ENCODE data around the gene MACROH2A1.

GRCh38 chr5:135440916-135441315, 41.9 kb upstream of the MACROH2A1 start:
- no peak for TF ChIP-seq CTCF (IDR thresholded peaks at IDR 0.05)
- no peak for TF ChIP-seq POLR2A (IDR thresholded peaks at IDR 0.05)
- TF ChIP-seq POLR2AphosphoS5 (IDR thresholded peaks at IDR 0.05): no peak
